SK-N-MC (cell line): ENCODE data around the gene REEP5.

ENCODE experiments used
- EZH2 ChIP-seq: fragments of 200-600 bp; sonication (generic); IDR thresholded peaks from one replicate; pipeline ENCODE4 v1.6.1; 2017; ENCODE audit warnings: antibody characterized with exemption
- FOXP2 ChIP-seq: optimal IDR thresholded peaks from 2 replicates; pipeline ENCODE3; 2011; ENCODE audit warnings: mild to moderate bottlenecking, moderate library complexity; ENCODE audit not compliant: insufficient read depth; ENCODE audit errors: extremely low read length, control extremely low read depth
- POLR2AphosphoS5 ChIP-seq: IDR thresholded peaks from 2 replicates; pipeline ENCODE4 v1.6.1; 2012; ENCODE audit warnings: mild to moderate bottlenecking, low read depth, low read length, borderline replicate concordance

DNA sequence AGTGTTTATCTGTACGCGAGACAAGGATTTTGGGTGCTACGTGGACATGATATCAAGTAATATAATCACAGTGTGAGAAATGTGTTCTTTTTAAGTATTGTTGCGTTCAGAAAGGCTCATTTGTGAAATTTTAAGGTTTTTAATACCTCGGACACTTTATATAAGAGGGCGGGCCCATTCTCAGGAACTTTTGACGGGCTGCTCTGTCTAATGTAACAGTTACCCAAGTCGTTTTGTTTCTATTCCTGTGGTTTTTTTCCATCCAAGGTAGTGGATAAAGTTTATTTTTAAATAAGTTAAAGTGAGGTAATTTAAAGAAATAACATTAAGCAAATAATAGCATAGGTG lies 60.4 kb downstream of the REEP5 start:
- TF ChIP-seq POLR2AphosphoS5 (no peak), EZH2 (no peak), FOXP2 (no peak)
